Mesothelial cell of epicardium (in vitro differentiated cells): ENCODE data around the gene CADM1. TPM values are rescaled to one million over a fixed set of nuclear protein-coding genes. Genes with fewer than 3 reads are reported as not detected.

Experiments
- DNase-seq, 2 experiments: peaks; one replicate each; pipeline ENCODE4 v3.0.0; 2021; ENCODE audit warnings: low spot score in 2 of 2; ENCODE audit not compliant: unreplicated experiment in 2 of 2
- H3K27ac Mint-ChIP-seq: 2 replicates; pipeline ENCODE4 v1.8.0; 2021; ENCODE audit warnings: mixed read lengths
- H3K27me3 Mint-ChIP-seq: 2 replicates; pipeline ENCODE4 v1.8.0; 2021; ENCODE audit warnings: low read depth, mixed read lengths
- H3K36me3 Mint-ChIP-seq: 2 replicates; pipeline ENCODE4 v1.8.0; 2021; ENCODE audit warnings: mixed read lengths
- H3K4me1 Mint-ChIP-seq: 2 replicates; pipeline ENCODE4 v1.8.0; 2021; ENCODE audit warnings: mixed read lengths
- H3K4me3 Mint-ChIP-seq: 2 replicates; pipeline ENCODE4 v1.8.0; 2021; ENCODE audit warnings: mild to moderate bottlenecking, moderate library complexity, mixed read lengths
- H3K9me3 Mint-ChIP-seq: 2 replicates; pipeline ENCODE4 v1.8.0; 2021; ENCODE audit warnings: mixed read lengths
- total RNA-seq: library from RNA; stranded (reverse); gene quantifications from 3 replicates; pipeline ENCODE4 v1.2.1, GENCODE V29; 2021
- TF ChIP-seq, protein P1 (sequence below): fragments of 200-600 bp; sonication (generic); IDR thresholded peaks from one replicate; pipeline ENCODE4 v1.5.0; 2021; ENCODE audit warnings: antibody characterized with exemption; ENCODE audit not compliant: unreplicated experiment

The CADM1 gene
- total RNA-seq, 1 donor from 2014 or later: 60.9 TPM

DNA sequence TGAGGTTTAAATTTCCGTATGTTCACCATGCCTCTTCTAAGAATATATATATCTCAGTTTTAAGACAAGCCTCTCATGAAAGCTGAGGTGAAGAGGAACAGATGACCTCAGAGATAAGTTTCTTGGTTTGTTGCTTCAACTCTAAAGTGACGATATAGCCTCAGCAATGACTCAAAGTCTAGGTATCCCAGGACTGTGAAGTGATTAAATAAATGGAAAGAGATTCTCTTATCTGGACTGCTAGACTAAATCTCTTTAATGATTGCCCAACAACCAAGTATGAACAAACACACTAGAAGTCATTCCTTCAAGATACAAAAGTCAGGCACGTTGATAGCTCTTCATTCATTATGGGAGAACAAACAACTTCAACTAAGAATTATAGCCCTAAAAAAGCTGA is 15.3 kb downstream of the CADM1 start:
- Mint-ChIP-seq H3K4me3 (no peak overlapping the region), H3K27me3 (no peaks in the 10 kb centered on the region), H3K9me3 (peaks cover 12% of the 10 kb centered on the region), H3K36me3 (peaks cover 14% of the 10 kb centered on the region), H3K27ac (peak overlapping the region; percentile 69), H3K4me1 (peaks cover 20% of the 10 kb centered on the region)
- DNase-seq: no peak
- TF ChIP-seq, protein P1, sequence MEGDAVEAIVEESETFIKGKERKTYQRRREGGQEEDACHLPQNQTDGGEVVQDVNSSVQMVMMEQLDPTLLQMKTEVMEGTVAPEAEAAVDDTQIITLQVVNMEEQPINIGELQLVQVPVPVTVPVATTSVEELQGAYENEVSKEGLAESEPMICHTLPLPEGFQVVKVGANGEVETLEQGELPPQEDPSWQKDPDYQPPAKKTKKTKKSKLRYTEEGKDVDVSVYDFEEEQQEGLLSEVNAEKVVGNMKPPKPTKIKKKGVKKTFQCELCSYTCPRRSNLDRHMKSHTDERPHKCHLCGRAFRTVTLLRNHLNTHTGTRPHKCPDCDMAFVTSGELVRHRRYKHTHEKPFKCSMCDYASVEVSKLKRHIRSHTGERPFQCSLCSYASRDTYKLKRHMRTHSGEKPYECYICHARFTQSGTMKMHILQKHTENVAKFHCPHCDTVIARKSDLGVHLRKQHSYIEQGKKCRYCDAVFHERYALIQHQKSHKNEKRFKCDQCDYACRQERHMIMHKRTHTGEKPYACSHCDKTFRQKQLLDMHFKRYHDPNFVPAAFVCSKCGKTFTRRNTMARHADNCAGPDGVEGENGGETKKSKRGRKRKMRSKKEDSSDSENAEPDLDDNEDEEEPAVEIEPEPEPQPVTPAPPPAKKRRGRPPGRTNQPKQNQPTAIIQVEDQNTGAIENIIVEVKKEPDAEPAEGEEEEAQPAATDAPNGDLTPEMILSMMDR: no peak

DNA sequence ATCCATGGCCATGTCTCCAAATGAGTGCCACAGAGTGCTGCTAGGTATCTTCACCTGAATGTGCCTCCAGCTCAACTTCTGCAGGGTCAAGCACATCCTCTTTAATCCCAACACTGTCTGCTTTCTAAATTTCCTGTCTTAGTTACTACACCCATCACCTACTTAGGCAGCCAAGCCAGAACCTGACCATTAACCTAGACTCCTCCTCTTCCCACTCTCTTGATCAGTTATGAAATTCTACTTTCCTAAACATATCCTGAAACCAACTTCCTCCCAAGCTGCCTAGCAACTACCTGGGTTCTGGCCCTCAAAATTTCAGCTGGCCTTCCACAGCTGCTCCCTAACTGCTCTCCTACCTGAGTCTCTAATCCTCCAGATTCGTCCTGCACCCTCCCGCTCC is 22.7 kb downstream of the CADM1 start:
- Mint-ChIP-seq H3K27ac (no peak overlapping the region), H3K36me3 (peaks cover 12% of the 10 kb centered on the region), H3K4me3 (no peak overlapping the region), H3K9me3 (peaks cover 7% of the 10 kb centered on the region), H3K27me3 (no peaks in the 10 kb centered on the region), H3K4me1 (no peaks in the 10 kb centered on the region)
- DNase-seq: no peak
- TF ChIP-seq, protein P1: no peak

DNA sequence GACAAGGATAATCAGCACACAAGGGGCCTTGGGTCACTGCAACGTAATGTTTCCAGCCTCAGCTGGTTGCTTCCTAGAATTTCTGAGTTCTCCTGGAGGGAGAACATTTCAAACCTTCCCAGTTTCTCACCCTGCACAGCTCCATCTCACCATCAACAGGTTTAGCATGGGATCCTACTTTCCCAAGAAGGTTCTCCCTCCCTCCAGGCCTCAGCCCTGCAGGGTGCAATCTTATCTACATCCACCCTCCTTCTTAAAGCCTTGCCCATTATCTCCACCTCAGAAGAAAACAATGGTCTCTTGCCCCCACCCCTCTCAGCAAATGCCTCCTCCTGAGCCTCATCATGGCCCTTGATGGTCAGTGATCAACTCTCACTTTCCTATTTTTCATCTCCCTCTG is 23.6 kb downstream of the CADM1 start:
- no peaks in the 10 kb centered on the region for H3K4me1 Mint-ChIP-seq
- no peak overlapping the region for H3K4me3 Mint-ChIP-seq
- DNase-seq: no peak
- TF ChIP-seq, protein P1: no peak
- no peak overlapping the region for H3K27ac Mint-ChIP-seq
- no peaks in the 10 kb centered on the region for H3K27me3 Mint-ChIP-seq
- H3K9me3 Mint-ChIP-seq: peaks cover 2% of the 10 kb centered on the region
- peaks cover 8% of the 10 kb centered on the region for H3K36me3 Mint-ChIP-seq

DNA sequence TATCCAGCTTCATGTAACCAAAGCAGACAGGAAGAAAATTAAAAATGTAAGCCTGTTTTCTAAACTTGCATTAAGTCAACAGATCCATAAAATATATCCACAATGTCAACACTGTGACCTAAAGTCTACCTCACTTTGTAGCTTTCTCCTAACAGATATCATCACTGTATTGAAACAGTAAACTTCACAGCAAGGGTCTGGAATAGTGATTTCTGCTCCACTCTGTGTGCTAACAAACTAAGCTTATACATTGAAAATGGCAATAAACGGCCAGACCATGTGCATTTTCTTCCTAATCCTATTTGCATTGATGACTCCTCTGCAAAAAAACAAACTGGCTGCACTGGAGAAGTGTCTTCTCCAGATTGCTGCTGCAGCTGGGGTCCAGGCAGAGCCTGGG is 26.8 kb downstream of the CADM1 start:
- Mint-ChIP-seq H3K27me3 (no peaks in the 10 kb centered on the region), H3K4me3 (no peak overlapping the region), H3K9me3 (no peaks in the 10 kb centered on the region), H3K27ac (no peak overlapping the region), H3K4me1 (no peaks in the 10 kb centered on the region), H3K36me3 (peaks cover 6% of the 10 kb centered on the region)
- DNase-seq: no peak
- TF ChIP-seq, protein P1: no peak

DNA sequence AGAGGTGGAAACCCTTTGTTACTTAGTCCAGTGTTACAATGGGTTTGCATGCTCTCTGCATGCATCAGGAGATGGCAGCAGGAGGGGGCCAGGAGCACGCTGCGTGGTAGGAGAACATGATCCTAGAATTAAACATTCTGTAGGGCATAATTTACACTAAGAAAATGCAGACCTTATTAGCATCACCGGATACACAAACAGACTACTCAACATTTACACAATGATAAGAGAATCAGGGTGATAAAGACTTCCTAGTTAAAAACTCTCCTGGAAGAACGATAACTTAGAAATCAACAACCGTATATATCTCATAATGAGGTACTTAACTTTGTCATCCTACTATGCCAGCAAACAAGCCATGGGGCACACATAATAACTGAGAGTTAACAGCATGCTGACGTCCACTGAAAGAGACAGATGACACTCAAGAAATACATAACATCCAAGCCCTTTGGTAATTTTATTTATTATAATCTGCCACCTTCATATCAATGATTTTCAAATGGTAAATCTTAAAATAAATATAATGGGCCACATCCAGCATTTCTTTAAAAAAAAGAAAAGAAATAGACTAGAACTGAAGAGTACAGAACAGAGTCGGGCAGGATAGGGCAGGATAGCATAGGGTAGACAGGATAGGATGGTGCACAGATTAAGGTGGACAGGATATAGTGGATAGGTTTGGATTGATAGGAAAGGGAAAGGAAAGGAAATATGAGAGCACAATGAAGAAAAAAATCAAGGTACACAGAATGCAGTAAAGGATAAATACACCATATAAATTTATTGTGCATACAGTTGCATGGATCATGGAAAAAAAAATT is 27.5 kb downstream of the CADM1 start:
- TF ChIP-seq, protein P1: no peak
- Mint-ChIP-seq H3K27me3 (no peaks in the 10 kb centered on the region), H3K9me3 (no peaks in the 10 kb centered on the region), H3K4me1 (no peaks in the 10 kb centered on the region), H3K27ac (no peak overlapping the region), H3K4me3 (no peak overlapping the region), H3K36me3 (peaks cover 3% of the 10 kb centered on the region)
- DNase-seq: no peak
